GM10248 (cell line): ENCODE results near the gene DICER1.

ENCODE experiments used
- CTCF ChIA-PET: fragments of 300-600 bp; sonication (Branson Sonifier 250); formaldehyde crosslinking; extraction: SDS; loops from one replicate; lab custom pipeline; 2021; ENCODE audit warnings: antibody characterized with exemption; lab: Yijun Ruan, JAX
- POLR2A ChIA-PET: fragments of 350-650 bp; sonication (Branson Sonifier 250); formaldehyde crosslinking; extraction: SDS; loops from one replicate; lab custom pipeline; 2020; ENCODE audit warnings: antibody characterized with exemption; lab: Yijun Ruan, JAX
- DNase-seq: peaks from one replicate; pipeline ENCODE4 v3.0.0; 2012; ENCODE audit errors: extremely low spot score
- TF ChIP-seq, protein P1 (sequence below): IDR thresholded peaks from 2 replicates; pipeline ENCODE4 v1.5.1; 2012; ENCODE audit warnings: mild to moderate bottlenecking, low read depth; ENCODE audit errors: extremely low read depth, missing control alignments, control extremely low read depth

Gene DICER1

DNA sequence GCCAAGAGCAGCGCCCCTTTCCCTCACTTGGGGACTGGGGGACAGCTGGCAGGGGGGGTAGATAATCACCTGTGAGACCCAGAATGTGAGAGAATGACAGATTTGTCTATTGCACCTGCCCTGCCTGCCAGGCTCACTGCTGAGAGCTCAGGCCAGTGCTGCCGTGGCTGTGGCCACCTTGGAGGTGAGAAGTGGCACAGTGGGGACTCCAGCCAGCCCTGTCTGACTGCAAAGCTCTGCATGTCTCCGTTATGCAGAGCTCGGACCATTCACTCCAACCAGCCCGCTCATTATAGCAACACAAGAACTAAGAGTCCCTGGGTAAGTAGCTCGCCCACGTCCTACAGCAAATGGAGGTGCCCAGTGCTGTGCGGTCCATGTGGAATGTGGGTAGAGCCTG lies 88.8 kb downstream of the DICER1 start:
- ChIA-PET CTCF (no interaction called here), POLR2A (interaction anchor here (1.0 kb wide), 1 partner anchor 13 kb away, joined by 3 read pairs; no protein-coding TSS in a partner anchor)
- DNase-seq: no peak
- TF ChIP-seq, protein P1, sequence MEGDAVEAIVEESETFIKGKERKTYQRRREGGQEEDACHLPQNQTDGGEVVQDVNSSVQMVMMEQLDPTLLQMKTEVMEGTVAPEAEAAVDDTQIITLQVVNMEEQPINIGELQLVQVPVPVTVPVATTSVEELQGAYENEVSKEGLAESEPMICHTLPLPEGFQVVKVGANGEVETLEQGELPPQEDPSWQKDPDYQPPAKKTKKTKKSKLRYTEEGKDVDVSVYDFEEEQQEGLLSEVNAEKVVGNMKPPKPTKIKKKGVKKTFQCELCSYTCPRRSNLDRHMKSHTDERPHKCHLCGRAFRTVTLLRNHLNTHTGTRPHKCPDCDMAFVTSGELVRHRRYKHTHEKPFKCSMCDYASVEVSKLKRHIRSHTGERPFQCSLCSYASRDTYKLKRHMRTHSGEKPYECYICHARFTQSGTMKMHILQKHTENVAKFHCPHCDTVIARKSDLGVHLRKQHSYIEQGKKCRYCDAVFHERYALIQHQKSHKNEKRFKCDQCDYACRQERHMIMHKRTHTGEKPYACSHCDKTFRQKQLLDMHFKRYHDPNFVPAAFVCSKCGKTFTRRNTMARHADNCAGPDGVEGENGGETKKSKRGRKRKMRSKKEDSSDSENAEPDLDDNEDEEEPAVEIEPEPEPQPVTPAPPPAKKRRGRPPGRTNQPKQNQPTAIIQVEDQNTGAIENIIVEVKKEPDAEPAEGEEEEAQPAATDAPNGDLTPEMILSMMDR: no peak

DNA sequence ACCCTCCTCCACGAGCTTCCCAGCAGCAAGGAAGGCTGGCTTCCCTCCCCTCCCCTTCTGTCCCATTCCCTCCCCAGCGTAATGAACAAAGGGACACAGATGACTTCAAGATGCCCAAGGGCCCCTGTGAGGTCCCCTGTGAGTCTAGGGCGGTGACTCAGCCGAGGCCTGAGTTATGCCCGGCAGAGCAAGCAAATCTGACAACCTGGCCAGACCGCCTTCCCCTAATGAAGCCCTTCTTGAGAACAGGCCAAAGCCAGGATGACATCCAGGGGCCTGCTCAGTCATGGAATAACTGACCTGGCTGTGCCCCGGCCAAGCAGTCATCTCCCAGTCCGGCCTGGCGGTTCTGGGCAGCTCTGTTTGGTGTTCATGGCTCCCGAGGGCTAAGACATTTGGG lies 89.2 kb downstream of the DICER1 start:
- ChIA-PET CTCF (no interaction called here), POLR2A (no interaction called here)
- DNase-seq: no peak
- TF ChIP-seq, protein P1: no peak

DNA sequence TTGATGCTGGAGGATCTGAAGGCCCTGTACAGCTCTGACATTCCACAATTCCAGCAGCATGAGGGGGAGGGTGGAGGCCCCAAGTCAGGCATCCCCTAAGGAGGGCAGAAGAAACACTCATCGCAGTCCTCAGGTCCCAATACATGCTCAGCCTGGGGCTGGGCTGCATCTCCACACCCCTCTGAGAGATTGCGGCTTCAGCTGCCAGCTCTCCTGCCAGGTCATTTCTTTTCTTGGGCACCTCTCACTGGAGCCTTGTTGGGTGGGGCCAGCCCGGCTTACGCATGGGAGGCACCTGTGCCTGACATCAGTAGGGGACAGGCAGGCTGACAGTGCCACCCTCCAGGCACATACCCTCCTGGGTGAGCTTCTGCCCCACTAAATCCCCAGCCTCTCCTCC lies 89.8 kb downstream of the DICER1 start:
- no peak for DNase-seq
- TF ChIP-seq, protein P1: no peak
- POLR2A ChIA-PET: no interaction called here
- CTCF ChIA-PET: no interaction called here

DNA sequence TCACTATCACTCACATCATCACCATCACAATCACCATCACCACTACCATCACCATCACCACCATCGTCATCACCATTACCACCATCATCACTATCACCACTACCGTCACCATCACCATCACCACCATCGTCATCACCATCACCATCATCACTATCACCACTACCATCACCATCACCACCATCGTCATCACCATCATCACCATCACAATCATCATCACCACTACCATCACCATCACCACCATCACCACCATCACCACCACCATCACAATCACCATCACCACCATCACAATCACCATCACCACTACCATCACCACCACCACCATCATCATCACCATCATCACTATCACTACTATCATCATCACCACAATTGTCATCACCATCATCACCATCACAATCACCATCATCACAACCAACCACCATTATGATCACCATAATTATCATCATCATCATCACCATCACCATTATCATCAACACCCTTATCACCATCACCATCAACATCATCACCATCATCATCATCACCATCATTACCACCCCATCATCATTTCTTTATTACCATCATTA lies 90.8 kb downstream of the DICER1 start:
- CTCF ChIA-PET: no interaction called here
- TF ChIP-seq, protein P1: no peak

DNA sequence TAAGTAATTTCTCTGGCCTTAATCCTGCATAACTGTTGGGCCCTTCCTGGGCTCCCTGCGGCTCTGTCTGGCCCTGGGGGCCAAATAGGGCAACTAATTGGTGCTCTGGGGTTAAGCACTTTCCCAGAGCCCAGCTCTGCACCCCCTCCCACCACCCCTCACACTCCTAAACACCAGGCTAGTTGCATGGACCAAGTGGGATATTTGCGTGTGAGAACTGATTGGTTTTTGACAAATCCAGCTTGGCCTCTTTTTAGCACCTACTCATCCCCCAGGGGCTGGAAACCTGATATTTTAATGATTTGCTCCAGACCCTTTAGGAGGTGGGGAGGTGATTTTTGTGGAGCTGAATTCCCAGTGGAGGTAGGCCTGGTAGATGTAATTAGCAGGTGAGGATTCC lies 91.9 kb downstream of the DICER1 start:
- ChIA-PET POLR2A (no interaction called here), CTCF (no interaction called here)
- TF ChIP-seq, protein P1: no peak
- no peak for DNase-seq

More for the DNA sequence above, 90.8 kb downstream of the DICER1 start:
- no peak for DNase-seq
- POLR2A ChIA-PET: no interaction called here

DNA sequence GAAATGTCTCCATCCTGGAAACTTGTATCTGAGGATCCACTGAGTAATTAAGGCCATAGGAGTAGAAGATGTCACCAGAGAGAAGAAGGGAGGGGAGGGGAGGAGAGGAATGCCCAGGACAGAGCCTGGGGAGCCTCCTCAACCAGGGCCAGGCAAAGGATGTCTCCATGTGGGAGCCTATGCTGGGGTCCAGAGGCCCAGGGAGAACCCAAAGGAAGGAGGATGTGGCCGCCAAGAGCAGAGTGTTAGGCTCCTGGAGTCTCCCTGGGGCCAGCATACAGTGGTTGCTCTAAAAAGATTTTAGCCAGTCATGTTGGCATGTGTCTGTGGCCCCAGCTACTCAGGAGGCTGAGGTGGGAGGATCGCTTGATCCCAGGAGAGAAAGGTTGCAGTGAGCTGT lies 92.6 kb downstream of the DICER1 start:
- DNase-seq: no peak
- POLR2A ChIA-PET: no interaction called here
- TF ChIP-seq, protein P1: no peak
- CTCF ChIA-PET: no interaction called here
